HG02943 (cell line): ENCODE results near the gene PDZD8.

Experiments used
- ATAC-seq: cut with Tn5 transposase; IDR thresholded peaks from one replicate; pipeline ENCODE4 v1.9.1; 2021; ENCODE audit warnings: mild to moderate bottlenecking, low read depth, moderate library complexity; ENCODE audit not compliant: unreplicated experiment

The PDZD8 gene

GRCh38 chr10:117391436-117392205 lies 16.4 kb upstream of the PDZD8 start:
- no peak for ATAC-seq

DNA sequence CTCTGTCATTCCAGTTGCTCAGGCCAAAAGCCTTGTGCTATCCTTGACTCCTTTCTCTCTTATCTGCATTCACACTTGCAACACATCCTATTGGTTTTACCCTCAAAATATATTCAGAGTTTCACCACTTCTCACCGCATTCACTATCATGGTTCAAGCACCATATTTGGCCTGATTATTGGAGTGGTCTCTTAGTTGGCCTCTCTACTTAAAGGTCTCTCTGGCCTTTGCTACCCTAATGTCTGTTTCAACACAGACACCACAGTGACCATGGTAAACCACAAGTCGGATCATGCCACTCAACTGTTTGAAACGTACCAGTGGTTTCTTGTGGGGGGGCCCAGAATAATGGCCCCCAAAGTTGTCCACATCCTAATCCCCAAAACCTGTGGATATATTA lies 15.2 kb upstream of the PDZD8 start:
- no peak for ATAC-seq

DNA sequence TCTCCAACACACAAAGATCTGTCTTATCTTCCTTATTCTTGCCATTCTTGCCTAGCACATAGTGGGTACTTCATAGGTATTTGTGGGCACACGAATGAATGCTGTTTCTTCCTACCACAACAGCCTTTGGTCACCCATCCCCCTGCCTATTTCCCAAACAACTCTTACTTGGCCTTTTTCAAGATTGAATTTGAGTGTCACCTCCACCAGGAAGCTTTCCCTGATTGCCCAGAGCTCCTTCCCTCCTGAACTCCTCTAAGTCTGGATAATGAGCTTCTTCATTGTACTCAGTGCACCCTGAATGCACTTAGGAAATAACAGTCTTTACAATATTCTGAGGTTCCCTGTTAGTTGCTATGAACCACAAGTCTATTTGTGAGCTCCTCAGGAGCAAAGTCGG lies 11.6 kb upstream of the PDZD8 start:
- no peak for ATAC-seq

GRCh38 chr10:117382861-117383260 lies 7.6 kb upstream of the PDZD8 start:
- ATAC-seq, result no peak

DNA sequence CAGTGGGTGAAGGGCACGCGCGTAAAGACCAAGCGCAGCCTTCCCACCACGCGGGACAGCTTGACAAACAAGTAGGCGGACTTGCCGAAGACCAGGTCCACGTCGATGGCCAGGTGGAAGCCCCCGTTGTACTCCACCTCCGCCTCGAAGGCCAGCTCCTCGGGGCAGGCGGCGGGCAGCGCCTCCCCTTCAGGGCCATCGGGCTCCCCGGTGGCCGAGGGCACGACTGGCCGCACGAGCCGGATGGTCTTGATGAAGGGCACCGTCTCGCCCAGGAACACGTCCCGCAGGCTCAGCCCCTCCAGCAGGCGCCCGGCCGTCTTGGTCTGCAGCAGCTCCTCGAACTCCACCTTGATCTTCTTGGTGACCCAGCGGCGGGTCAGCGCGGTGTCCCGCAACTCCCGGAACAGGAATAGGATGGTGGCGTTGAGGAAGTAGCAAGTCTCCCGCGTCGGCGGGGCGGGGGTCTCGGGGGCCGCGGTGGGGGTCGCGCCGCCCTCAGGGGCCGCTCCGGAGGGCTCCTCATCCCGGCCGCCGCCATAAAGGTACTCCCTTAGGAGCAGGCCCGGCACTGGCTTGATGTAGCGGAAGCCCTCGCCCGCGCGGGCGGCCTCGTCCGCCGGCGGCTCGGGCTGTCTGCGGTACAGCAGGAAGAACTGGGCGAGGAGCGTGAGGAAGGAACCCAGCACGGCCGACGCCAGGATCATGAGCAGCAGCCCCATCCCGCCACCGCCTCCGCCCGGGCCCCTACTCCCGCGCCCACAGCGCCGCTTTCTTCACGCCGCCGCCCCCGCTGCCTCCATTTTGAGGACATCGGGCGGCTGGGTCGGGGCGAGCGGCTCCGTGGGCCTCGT lies 507 bp downstream of the PDZD8 start:
- peak; percentile 28 for ATAC-seq

GRCh38 chr10:117373823-117374505 lies 1.3 kb downstream of the PDZD8 start:
- peak; percentile 5 for ATAC-seq

- no peak for ATAC-seq
Measured at GRCh38 chr10:117370205-117370604, 5.0 kb downstream of the PDZD8 start.

DNA sequence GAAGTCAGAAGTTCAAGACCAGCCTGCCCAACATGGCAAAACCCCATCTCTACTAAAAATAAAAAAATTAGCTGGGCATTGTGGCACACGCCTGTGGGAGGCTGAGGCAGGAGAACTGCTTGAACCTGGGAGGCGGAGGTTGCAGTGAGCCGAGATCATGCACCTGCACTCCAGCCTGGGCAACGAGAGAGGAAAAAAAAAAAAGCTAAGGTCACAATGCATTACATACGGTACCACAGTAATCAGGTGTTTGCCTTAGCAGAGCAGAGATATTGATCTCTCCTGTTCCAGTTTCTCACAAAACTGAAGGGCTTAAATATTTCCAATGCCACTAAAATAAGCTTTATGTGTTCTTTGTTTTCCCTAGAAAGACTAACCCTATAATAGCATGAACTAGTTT lies 7.5 kb downstream of the PDZD8 start:
- no peak for ATAC-seq

GRCh38 chr10:117366741-117367140 lies 8.5 kb downstream of the PDZD8 start:
- ATAC-seq, result no peak

GRCh38 chr10:117365612-117366011 lies 9.6 kb downstream of the PDZD8 start:
- no peak for ATAC-seq

DNA sequence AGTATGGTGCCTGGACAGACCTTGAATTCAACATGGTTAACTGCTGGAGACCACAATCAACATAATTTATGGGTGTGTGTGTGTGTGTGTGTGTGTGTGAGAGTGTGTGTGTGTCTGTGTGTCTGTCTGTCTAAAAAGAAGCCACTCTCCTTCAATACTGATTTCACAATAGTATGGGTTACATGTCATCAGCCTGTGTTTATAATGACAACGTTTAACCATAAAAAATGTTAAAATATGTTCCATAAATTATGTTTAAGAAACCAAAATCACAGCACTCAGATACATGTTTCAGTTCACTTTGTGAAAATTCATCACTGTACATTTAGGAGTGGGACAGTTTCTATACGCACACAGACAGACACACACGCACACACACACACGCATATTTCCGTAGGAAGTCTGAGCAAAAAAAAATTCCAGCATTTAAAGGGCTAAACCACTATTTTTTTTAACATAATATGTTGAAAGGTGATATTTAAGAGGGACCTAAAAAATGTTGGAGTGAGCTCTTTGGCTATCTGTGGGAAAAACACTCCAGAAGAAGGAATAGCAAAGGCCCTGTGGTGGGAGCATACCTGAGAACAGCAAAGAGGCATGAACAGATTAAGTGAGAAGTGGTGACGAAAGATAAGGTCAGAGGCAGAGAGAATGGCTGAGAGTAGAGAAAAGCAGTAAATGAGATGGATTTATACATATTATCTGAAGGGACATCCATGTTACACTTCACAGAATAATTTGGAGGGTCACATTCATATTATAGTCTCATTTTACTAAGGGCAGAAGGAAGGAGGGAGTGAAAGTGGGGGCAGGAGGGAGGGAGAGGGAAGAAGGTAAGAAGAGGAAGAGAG lies 10.9 kb downstream of the PDZD8 start:
- ATAC-seq, result no peak

GRCh38 chr10:117363028-117363427 lies 12.2 kb downstream of the PDZD8 start:
- no peak for ATAC-seq

- no peak for ATAC-seq
Measured at GRCh38 chr10:117362313-117362712, 12.9 kb downstream of the PDZD8 start.

GRCh38 chr10:117360994-117361667 lies 14.1 kb downstream of the PDZD8 start:
- ATAC-seq, result peak; percentile 70

- ATAC-seq, result no peak
Measured at GRCh38 chr10:117360016-117360415, 15.2 kb downstream of the PDZD8 start.

DNA sequence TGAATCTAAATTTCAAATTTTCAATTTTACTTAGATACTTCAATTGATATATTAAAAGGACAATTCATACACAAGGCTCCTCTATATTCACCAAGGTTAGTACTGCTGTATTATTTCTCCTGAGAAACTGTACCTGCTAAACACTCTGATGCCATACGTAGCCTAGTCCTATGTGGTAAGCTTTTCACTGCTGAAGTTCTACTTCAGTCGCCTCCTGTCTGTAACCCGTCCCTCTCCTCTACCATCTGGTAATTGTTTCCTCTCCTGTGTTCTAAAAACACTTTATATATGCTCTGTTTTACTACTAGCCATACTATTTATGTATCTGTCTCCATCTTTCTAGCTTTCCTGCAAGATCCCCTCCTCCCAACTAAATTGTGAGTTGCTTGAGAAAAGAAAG lies 20.2 kb downstream of the PDZD8 start:
- ATAC-seq, result no peak

- ATAC-seq, result no peak
Measured at GRCh38 chr10:117353684-117354083, 21.6 kb downstream of the PDZD8 start.

GRCh38 chr10:117352724-117353123 lies 22.5 kb downstream of the PDZD8 start:
- no peak for ATAC-seq

- no peak for ATAC-seq
Measured at GRCh38 chr10:117351996-117352395, 23.2 kb downstream of the PDZD8 start.

GRCh38 chr10:117351558-117351957 lies 23.7 kb downstream of the PDZD8 start:
- no peak for ATAC-seq
